CD8-positive, alpha-beta memory T cell (primary cell): ENCODE results near the gene DEUP1. TPM values are rescaled to one million over a fixed set of nuclear protein-coding genes. Genes with fewer than 3 reads are reported as not detected.
"Not testable (repeated sequence)": the region's sequence is repeated elsewhere in the genome, so short reads cannot be mapped to it uniquely, and the experiment has no call there.

ENCODE experiments used
- CTCF ChIA-PET: fragments of 350-600 bp; sonication (Branson Sonifier 250); formaldehyde crosslinking; loops from one replicate; lab custom pipeline; 2021; ENCODE audit warnings: antibody characterized with exemption; lab: Charles Lee
- POLR2A ChIA-PET: fragments of 350-600 bp; sonication (Branson Sonifier 250); formaldehyde crosslinking; loops from one replicate; lab custom pipeline; 2021; ENCODE audit warnings: antibody characterized with exemption; lab: Charles Lee
- DNase-seq, 5 donors: peaks; one replicate each; pipeline versions ENCODE4 v3.0.0 to v3.0.0-alpha.2; 2020 to 2022; ENCODE audit warnings: mixed read lengths in 1 of 5
- H3K27ac ChIP-seq: one replicate; pipeline ENCODE4 v1.7.0; 2013; ENCODE audit warnings: low read depth, mild to moderate bottlenecking, low read length, moderate library complexity
- H3K27me3 ChIP-seq: 2 replicates; pipeline ENCODE4 v1.7.0; 2013; ENCODE audit warnings: low read length, mild to moderate bottlenecking; ENCODE audit not compliant: insufficient read depth, poor library complexity, severe bottlenecking
- H3K36me3 ChIP-seq: 2 replicates; pipeline ENCODE4 v1.7.0; 2013; ENCODE audit warnings: mild to moderate bottlenecking, low read length, moderate library complexity; ENCODE audit not compliant: insufficient read depth
- H3K4me1 ChIP-seq: 2 replicates; pipeline ENCODE4 v1.7.0; 2013; ENCODE audit warnings: mild to moderate bottlenecking, low read length, moderate library complexity; ENCODE audit not compliant: insufficient read depth
- H3K4me3 ChIP-seq: 2 replicates; pipeline ENCODE4 v1.7.0; 2013; ENCODE audit warnings: mild to moderate bottlenecking, low read length
- H3K9me3 ChIP-seq: 2 replicates; pipeline ENCODE4 v1.7.0; 2013; ENCODE audit warnings: mild to moderate bottlenecking, low read length
- H3K27ac Mint-ChIP-seq, 8 donors: one replicate each; pipeline ENCODE4 v1.8.0; 2020 to 2021; ENCODE audit warnings: mixed read lengths in 8 of 8, mild to moderate bottlenecking in 6 of 8, inconsistent platforms in 3 of 8, moderate library complexity in 3 of 8
- H3K27me3 Mint-ChIP-seq, 2 donors: one replicate each; pipeline ENCODE4 v1.8.0; 2020 to 2021; ENCODE audit warnings: mixed read lengths in 2 of 2, mild to moderate bottlenecking in 1 of 2, moderate library complexity in 1 of 2
- H3K36me3 Mint-ChIP-seq, 3 donors: one replicate each; pipeline ENCODE4 v1.8.0; 2020 to 2021; ENCODE audit warnings: mixed read lengths in 3 of 3, inconsistent platforms in 1 of 3, mild to moderate bottlenecking in 1 of 3
- H3K4me1 Mint-ChIP-seq, 3 donors: one replicate each; pipeline ENCODE4 v1.8.0; 2020 to 2021; ENCODE audit warnings: mixed read lengths in 3 of 3, inconsistent platforms in 1 of 3, mild to moderate bottlenecking in 1 of 3
- H3K4me3 Mint-ChIP-seq, 7 donors: one replicate each; pipeline ENCODE4 v1.8.0; 2020 to 2021; ENCODE audit warnings: mixed read lengths in 7 of 7, mild to moderate bottlenecking in 6 of 7, moderate library complexity in 4 of 7, inconsistent platforms in 2 of 7
- H3K9me3 Mint-ChIP-seq, 5 donors: one replicate each; pipeline ENCODE4 v1.8.0; 2020 to 2022; ENCODE audit warnings: mixed read lengths in 5 of 5, mild to moderate bottlenecking in 3 of 5, moderate library complexity in 2 of 5, inconsistent platforms in 1 of 5
- polyA plus RNA-seq: library from polyadenylated mRNA; unstranded; fragments of 300-500 nt; fragmentation: Illumina TruSeq; gene quantifications from one replicate; pipeline ENCODE4 v1.2.3, GENCODE V29; 2021
- total RNA-seq, 2 experiments: library from RNA; stranded (reverse); gene quantifications; one replicate each; pipeline ENCODE4 v1.2.3, GENCODE V29; 2021

The DEUP1 gene
- total and polyA plus RNA-seq, 3 experiments from 2014 or later = not detected

DNA sequence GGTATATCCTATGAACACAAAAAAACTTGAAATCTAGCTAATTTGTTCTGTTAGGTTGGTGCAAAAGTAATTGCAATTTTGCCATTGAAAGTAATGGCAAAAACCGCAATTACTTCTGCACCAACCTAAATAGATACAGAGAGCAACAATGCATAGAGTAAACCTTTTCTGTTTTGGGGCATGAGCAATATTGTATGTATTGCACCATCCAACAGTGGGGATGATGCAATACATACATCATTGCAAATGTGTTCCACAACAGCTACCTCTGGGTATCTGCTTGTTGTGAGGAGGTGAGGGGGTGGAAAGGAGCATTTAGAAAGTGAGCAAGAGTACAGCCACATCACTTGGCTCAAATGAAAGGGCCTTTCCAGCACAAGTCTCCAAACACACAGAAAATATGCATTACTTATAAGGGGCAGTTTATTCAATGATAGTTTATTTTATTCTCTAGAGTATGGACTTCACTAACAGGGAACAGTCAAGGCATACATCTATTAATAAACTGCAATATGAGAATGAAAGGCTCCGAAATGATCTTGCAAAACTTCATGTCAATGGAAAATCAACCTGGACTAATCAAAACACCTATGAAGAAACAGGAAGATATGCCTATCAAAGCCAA lies 77.3 kb downstream of the DEUP1 start:
- no peaks in the 10 kb centered on the region for H3K4me1 ChIP-seq
- no peak overlapping the region for H3K4me3 ChIP-seq
- no peak overlapping the region for H3K27ac ChIP-seq
- ChIA-PET CTCF (no interaction called here), POLR2A (no interaction called here)
- peaks cover 0 to 2% (median 0%) of the 10 kb centered on the region in 5 donors for H3K9me3 Mint-ChIP-seq
- H3K4me1 Mint-ChIP-seq = no peaks in the 10 kb centered on the region
- H3K36me3 Mint-ChIP-seq = no peaks in the 10 kb centered on the region
- H3K36me3 ChIP-seq = no peaks in the 10 kb centered on the region
- peaks cover 0 to 3% of the 10 kb centered on the region in 2 donors for H3K27me3 Mint-ChIP-seq
- H3K4me3 Mint-ChIP-seq = no peak overlapping the region
- DNase-seq = no peak
- no peaks in the 10 kb centered on the region for H3K27me3 ChIP-seq
- H3K27ac Mint-ChIP-seq = no peak overlapping the region
- H3K9me3 ChIP-seq = no peaks in the 10 kb centered on the region

DNA sequence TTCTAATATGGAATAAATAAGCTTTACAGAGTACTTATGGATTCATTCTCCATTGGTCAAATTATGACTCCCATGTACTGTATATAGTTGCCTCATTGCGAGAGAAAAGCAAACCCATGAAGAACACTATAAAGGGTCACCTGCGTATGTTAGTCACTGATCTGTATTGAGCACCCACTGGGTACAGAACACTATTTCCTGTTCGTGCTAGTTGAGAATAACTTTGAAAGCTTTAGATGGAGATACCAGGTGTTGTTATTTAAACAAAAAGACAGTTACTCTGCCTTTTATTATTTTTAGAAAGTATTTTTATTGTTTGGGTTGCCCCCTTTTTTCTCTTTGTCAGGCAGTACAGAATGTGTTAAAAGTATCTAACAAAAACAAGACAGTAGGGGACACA lies 79.9 kb downstream of the DEUP1 start:
- H3K36me3 Mint-ChIP-seq = no peaks in the 10 kb centered on the region
- Histone ChIP-seq H3K9me3 (no peaks in the 10 kb centered on the region), H3K36me3 (no peaks in the 10 kb centered on the region), H3K4me1 (no peaks in the 10 kb centered on the region), H3K4me3 (no peak overlapping the region), H3K27me3 (no peaks in the 10 kb centered on the region), H3K27ac (no peak overlapping the region)
- peaks cover 0 to 3% of the 10 kb centered on the region in 2 donors for H3K27me3 Mint-ChIP-seq
- H3K4me1 Mint-ChIP-seq = no peaks in the 10 kb centered on the region
- H3K27ac Mint-ChIP-seq = no peak overlapping the region
- POLR2A ChIA-PET = no interaction called here
- DNase-seq = no peak
- peaks cover 0 to 2% (median 0%) of the 10 kb centered on the region in 5 donors for H3K9me3 Mint-ChIP-seq
- no peak overlapping the region for H3K4me3 Mint-ChIP-seq
- CTCF ChIA-PET = no interaction called here

DNA sequence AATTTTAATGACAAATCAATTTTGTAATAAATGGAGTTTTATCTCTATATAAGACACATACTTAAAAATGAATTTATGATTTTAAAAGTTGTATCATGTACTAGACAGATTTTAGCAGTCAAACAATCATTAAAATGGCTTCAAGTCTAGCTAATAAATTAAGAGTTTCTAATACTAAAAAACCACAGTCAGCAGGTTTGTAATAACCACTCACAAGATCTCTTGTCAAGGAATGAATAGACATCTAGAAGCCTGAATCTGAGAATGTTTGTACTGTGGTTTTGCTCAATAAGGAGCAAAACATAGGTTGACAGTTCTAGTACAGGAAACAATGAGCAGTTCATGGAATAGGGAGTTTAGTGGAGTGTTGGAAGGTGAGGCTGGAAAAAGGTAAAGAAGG lies 81.2 kb downstream of the DEUP1 start:
- H3K27me3 ChIP-seq = no peaks in the 10 kb centered on the region
- POLR2A ChIA-PET = no interaction called here
- Mint-ChIP-seq H3K4me3 (no peak overlapping the region), H3K36me3 (no peaks in the 10 kb centered on the region), H3K9me3 (peaks cover 0 to 5% (median 4%) of the 10 kb centered on the region in 5 donors), H3K27ac (no peak overlapping the region), H3K27me3 (peaks cover 0 to 3% of the 10 kb centered on the region in 2 donors), H3K4me1 (no peaks in the 10 kb centered on the region)
- H3K27ac ChIP-seq = no peak overlapping the region
- H3K4me3 ChIP-seq = no peak overlapping the region
- H3K4me1 ChIP-seq = no peaks in the 10 kb centered on the region
- CTCF ChIA-PET = no interaction called here
- no peak for DNase-seq
- H3K36me3 ChIP-seq = no peaks in the 10 kb centered on the region
- H3K9me3 ChIP-seq = no peaks in the 10 kb centered on the region

DNA sequence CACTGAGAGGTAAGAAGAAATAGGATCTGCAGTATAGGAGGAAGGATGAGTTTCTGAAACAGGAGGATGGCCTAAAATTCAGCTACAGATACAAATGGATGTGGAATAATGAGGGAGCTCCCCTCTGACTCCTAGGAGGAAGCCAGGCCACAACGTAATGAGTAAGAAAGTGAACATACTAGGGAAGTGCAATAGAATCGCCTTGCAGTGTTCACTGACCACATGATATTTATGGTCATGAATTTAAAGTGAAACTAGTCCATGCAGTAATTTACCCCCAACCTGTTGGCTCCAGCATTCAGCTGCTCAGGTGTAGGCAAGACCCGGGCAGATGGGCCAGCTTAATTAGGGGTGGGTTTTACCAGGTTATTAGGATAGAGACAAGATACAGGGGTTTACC lies 101.7 kb downstream of the DEUP1 start:
- Mint-ChIP-seq H3K27ac (peak overlapping the region in 1 of 8 donors; percentile 60), H3K9me3 (peaks cover 0 to 6% (median 0%) of the 10 kb centered on the region in 5 donors), H3K27me3 (peaks cover 0 to 2% of the 10 kb centered on the region in 2 donors), H3K4me3 (no peak overlapping the region), H3K4me1 (no peaks in the 10 kb centered on the region), H3K36me3 (no peaks in the 10 kb centered on the region)
- Histone ChIP-seq H3K36me3 (no peaks in the 10 kb centered on the region), H3K9me3 (no peaks in the 10 kb centered on the region), H3K4me3 (no peak overlapping the region), H3K4me1 (no peaks in the 10 kb centered on the region), H3K27me3 (no peaks in the 10 kb centered on the region), H3K27ac (no peak overlapping the region)
- CTCF ChIA-PET = no interaction called here
- no peak for DNase-seq
- POLR2A ChIA-PET = no interaction called here

DNA sequence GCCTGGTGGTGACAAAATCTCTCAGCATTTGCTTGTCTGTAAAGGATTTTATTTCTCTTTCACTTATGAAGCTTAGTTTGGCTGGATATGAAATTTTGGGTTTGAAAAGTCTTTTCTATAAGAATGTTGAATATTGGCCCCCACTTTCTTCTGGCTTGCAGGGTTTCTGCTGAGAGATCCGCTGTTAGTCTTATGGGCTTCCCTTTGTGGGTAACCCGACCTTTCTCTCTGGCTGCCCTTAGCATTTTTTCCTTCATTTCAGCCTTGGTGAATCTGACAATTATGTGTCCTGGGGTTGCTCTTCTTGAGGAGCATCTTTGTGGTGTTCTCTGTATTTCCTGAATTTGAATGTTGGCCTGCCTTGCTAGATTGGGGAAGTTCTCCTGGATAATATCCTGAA lies 112.7 kb downstream of the DEUP1 start:
- H3K36me3 Mint-ChIP-seq, H3K4me1 ChIP-seq, H3K4me3 Mint-ChIP-seq, H3K27ac Mint-ChIP-seq, H3K27me3 Mint-ChIP-seq, H3K4me3 ChIP-seq, CTCF ChIA-PET, POLR2A ChIA-PET, H3K27me3 ChIP-seq, DNase-seq, H3K9me3 ChIP-seq, H3K36me3 ChIP-seq, H3K4me1 Mint-ChIP-seq, H3K27ac ChIP-seq, H3K9me3 Mint-ChIP-seq: not testable (repeated sequence)

DNA sequence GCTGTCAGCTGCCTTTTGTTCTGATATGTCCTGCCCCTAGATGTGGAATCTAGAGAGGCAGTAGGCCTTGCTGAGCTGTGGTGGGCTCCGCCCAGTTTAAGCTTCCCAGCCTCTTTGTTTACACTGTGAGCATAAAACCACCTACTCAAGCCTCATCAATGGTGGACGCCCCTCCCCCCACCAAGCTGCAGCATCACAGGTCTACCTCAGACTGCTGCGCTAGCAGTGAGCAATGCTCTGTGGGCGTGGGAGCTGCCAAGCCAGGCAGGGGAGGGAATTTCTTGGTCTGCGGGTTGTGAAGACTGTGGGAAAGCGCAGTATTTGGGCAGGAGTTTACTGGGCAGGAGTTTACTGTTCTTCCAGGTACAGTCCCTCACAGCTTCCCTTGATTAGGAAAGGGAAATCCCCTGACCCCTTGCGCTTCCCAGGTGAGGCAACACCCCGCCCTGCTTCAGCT lies 114.1 kb downstream of the DEUP1 start:
- H3K27ac Mint-ChIP-seq = no peak overlapping the region
- no peaks in the 10 kb centered on the region for H3K36me3 ChIP-seq
- no peaks in the 10 kb centered on the region for H3K4me1 ChIP-seq
- peaks cover 3 to 11% of the 10 kb centered on the region in 2 donors for H3K27me3 Mint-ChIP-seq
- no peaks in the 10 kb centered on the region for H3K4me1 Mint-ChIP-seq
- ChIA-PET POLR2A (no interaction called here), CTCF (no interaction called here)
- no peak overlapping the region for H3K27ac ChIP-seq
- H3K27me3 ChIP-seq = no peaks in the 10 kb centered on the region
- H3K4me3 ChIP-seq = no peak overlapping the region
- H3K4me3 Mint-ChIP-seq = no peak overlapping the region
- H3K36me3 Mint-ChIP-seq = no peaks in the 10 kb centered on the region
- no peaks in the 10 kb centered on the region for H3K9me3 ChIP-seq
- peaks cover 0 to 7% (median 5%) of the 10 kb centered on the region in 5 donors for H3K9me3 Mint-ChIP-seq
- DNase-seq = peak in 1 of 5 donors; percentile 56

DNA sequence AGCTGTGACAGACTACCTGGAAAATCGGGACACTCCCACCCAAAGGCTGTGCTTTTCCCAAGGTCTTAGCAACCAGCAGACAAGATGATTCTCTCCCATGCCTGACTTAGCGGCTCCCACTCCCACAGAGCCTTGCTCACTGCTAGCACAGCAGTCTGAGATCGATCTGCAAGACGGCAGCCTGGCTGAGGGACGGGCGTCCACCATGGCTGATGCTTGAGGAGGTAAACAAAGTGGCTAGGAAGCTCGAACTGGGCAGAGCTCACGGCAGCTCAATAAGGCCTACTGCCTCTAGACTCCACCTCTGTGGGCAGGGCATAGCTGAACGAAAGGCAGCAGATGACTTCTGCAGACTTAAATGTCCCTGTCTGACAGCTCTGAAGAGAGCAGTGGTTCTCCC lies 127.7 kb downstream of the DEUP1 start:
- H3K27ac Mint-ChIP-seq = peak overlapping the region in 1 of 8 donors; percentile 46
- no peak for DNase-seq
- peaks cover 7% of the 10 kb centered on the region in 2 donors for H3K27me3 Mint-ChIP-seq
- ChIA-PET POLR2A (no interaction called here), CTCF (no interaction called here)
- peaks cover 0 to 6% (median 0%) of the 10 kb centered on the region in 5 donors for H3K9me3 Mint-ChIP-seq
- Histone ChIP-seq H3K9me3 (no peaks in the 10 kb centered on the region), H3K27ac (no peak overlapping the region), H3K27me3 (no peaks in the 10 kb centered on the region), H3K4me3 (no peak overlapping the region), H3K36me3 (no peaks in the 10 kb centered on the region), H3K4me1 (no peaks in the 10 kb centered on the region)
- H3K36me3 Mint-ChIP-seq = no peaks in the 10 kb centered on the region
- no peak overlapping the region for H3K4me3 Mint-ChIP-seq
- H3K4me1 Mint-ChIP-seq = no peaks in the 10 kb centered on the region

DNA sequence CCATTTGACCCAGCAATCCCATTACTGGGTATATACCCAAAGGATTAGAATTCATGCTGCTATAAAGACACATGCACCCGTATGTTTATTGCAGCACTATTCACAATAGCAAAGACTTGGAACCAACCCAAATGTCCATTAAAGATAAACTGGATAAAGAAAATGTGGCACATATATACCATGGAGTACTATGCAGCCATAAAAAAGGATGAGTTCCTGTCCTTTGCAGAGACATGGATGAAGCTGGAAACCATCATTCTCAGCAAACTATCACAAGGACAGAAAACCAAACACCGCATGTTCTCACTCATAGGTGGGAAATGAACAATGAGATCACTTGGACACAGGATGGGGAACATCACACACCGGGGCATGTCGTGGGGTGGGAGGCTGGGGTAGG lies 133.1 kb downstream of the DEUP1 start:
- CTCF ChIA-PET, H3K36me3 ChIP-seq, H3K36me3 Mint-ChIP-seq, H3K9me3 ChIP-seq, H3K27me3 ChIP-seq, DNase-seq, H3K27me3 Mint-ChIP-seq, H3K9me3 Mint-ChIP-seq, H3K4me1 Mint-ChIP-seq, H3K27ac ChIP-seq, H3K4me3 ChIP-seq, H3K4me1 ChIP-seq, H3K4me3 Mint-ChIP-seq, POLR2A ChIA-PET, H3K27ac Mint-ChIP-seq: not testable (repeated sequence)
